Measurements from ENCODE around the gene ITSN1. TPM values are rescaled to one million over a fixed set of nuclear protein-coding genes. Genes with fewer than 3 reads are reported as not detected.

Gene ITSN1
- total and polyA plus RNA-seq, 4 donors, result 20.3 to 112 (median 40.2) TPM

GRCh38 chr21:33936301-33937038, 294.2 kb downstream of the ITSN1 start:
- TF ChIP-seq FOXA1 (IDR thresholded peaks at IDR 0.05), result no peak
- TF ChIP-seq ZBTB33 (IDR thresholded peaks at IDR 0.05), result no peak
- no peak for TF ChIP-seq RXRA (IDR thresholded peaks at IDR 0.05)
- no peak for TF ChIP-seq HNF4G (IDR thresholded peaks at IDR 0.05)

DNA sequence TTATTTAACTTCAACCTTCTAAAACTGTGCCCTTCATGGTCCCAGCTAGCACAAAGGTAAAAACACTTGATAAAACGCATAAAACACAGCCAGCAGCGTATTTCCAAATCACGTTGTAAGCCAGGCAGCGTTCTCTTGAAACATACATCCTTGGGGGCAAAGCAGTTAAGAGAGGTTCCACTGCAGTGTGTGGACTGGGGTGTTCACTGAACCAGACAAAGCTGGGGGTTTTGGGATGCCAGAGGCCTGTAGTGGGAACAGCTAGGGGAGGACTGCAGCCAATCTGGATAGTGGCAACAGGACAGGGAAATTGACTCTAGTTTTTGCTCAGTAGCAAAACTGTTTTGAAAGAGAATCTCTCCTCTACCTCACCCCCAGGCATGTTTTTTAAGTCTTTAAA, 294.8 kb downstream of the ITSN1 start:
- no peaks in the 10 kb centered on the region for H3K36me3 ChIP-seq (ENCODE audit: control insufficient read depth in 4 of 4, insufficient read depth in 3 of 4, low read depth in 1 of 4, low read length in 3 of 4)
- no peaks in the 10 kb centered on the region for H3K9me3 ChIP-seq (ENCODE audit: control insufficient read depth in 4 of 4, low read length in 3 of 4)
- H3K4me1 ChIP-seq (ENCODE audit: control insufficient read depth in 4 of 4, insufficient read depth in 4 of 4, low read length in 3 of 4), result peaks cover 0 to 7% (median 6%) of the 10 kb centered on the region in 4 donors
- H3K9ac ChIP-seq (ENCODE audit: low read depth in 1 of 2, low read length in 2 of 2), result no peak overlapping the region
- no peak overlapping the region for H3K27ac ChIP-seq (ENCODE audit: low read depth in 1 of 2, low read length in 2 of 2)
- H3K4me3 ChIP-seq (ENCODE audit: low read depth in 1 of 3, low read length in 3 of 3), result no peak overlapping the region
- DNase-seq (ENCODE audit: low spot score), result no peak
- no peaks in the 10 kb centered on the region for H3K27me3 ChIP-seq (ENCODE audit: control insufficient read depth in 4 of 4, insufficient read depth in 4 of 4, low read length in 3 of 4)
- TF ChIP-seq YY1 (IDR thresholded peaks at IDR 0.05) (no peak), RXRA (IDR thresholded peaks at IDR 0.05) (no peak), ATF3 (IDR thresholded peaks at IDR 0.05) (no peak), HNF4A (conservative IDR thresholded peaks at IDR 0.05) (no peak), RAD21 (IDR thresholded peaks at IDR 0.05) (no peak), NR2F2 (IDR thresholded peaks at IDR 0.05) (no peak), HNF4G (IDR thresholded peaks at IDR 0.05) (no peak), FOXA1 (IDR thresholded peaks at IDR 0.05) (no peak), REST (IDR thresholded peaks at IDR 0.05) (no peak), FOXA2 (IDR thresholded peaks at IDR 0.05) (no peak), GABPA (IDR thresholded peaks at IDR 0.05 in 1 of 2, conservative IDR thresholded peaks at IDR 0.05 in 1 of 2) (no peak), JUND (IDR thresholded peaks at IDR 0.05) (no peak), ZBTB33 (IDR thresholded peaks at IDR 0.05) (no peak), EGR1 (IDR thresholded peaks at IDR 0.05; ENCODE audit: low read depth in 2 of 2) (no peak)
- TF ChIP-seq, protein P1, sequence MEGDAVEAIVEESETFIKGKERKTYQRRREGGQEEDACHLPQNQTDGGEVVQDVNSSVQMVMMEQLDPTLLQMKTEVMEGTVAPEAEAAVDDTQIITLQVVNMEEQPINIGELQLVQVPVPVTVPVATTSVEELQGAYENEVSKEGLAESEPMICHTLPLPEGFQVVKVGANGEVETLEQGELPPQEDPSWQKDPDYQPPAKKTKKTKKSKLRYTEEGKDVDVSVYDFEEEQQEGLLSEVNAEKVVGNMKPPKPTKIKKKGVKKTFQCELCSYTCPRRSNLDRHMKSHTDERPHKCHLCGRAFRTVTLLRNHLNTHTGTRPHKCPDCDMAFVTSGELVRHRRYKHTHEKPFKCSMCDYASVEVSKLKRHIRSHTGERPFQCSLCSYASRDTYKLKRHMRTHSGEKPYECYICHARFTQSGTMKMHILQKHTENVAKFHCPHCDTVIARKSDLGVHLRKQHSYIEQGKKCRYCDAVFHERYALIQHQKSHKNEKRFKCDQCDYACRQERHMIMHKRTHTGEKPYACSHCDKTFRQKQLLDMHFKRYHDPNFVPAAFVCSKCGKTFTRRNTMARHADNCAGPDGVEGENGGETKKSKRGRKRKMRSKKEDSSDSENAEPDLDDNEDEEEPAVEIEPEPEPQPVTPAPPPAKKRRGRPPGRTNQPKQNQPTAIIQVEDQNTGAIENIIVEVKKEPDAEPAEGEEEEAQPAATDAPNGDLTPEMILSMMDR (IDR thresholded peaks at IDR 0.05; ENCODE audit: low read depth, low read length, missing input control), result no peak
- TF ChIP-seq, protein P2, sequence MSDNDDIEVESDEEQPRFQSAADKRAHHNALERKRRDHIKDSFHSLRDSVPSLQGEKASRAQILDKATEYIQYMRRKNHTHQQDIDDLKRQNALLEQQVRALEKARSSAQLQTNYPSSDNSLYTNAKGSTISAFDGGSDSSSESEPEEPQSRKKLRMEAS (IDR thresholded peaks at IDR 0.05), result no peak
- 90% methylated on average over 4 of the region's 4 CpGs for WGBS

More at GRCh38 chr21:33936301-33937038, 294.2 kb downstream of the ITSN1 start:
- Histone ChIP-seq H3K4me1 (ENCODE audit: control insufficient read depth in 4 of 4, insufficient read depth in 4 of 4, low read length in 3 of 4) (peaks cover 0 to 9% (median 7%) of the 10 kb centered on the region in 4 donors), H3K9ac (ENCODE audit: low read depth in 1 of 2, low read length in 2 of 2) (no peak overlapping the region), H3K36me3 (ENCODE audit: control insufficient read depth in 4 of 4, insufficient read depth in 3 of 4, low read depth in 1 of 4, low read length in 3 of 4) (no peaks in the 10 kb centered on the region), H3K27ac (ENCODE audit: low read depth in 1 of 2, low read length in 2 of 2) (no peak overlapping the region), H3K4me3 (ENCODE audit: low read depth in 1 of 3, low read length in 3 of 3) (no peak overlapping the region), H3K27me3 (ENCODE audit: control insufficient read depth in 4 of 4, insufficient read depth in 4 of 4, low read length in 3 of 4) (no peaks in the 10 kb centered on the region), H3K9me3 (ENCODE audit: control insufficient read depth in 4 of 4, low read length in 3 of 4) (no peaks in the 10 kb centered on the region)
- DNase-seq (ENCODE audit: low spot score), result no peak
- 74% methylated on average over 4 of the region's 4 CpGs for WGBS

All from liver (tissue), 9 donors.